ENCODE results near the gene CDH13.

DNA sequence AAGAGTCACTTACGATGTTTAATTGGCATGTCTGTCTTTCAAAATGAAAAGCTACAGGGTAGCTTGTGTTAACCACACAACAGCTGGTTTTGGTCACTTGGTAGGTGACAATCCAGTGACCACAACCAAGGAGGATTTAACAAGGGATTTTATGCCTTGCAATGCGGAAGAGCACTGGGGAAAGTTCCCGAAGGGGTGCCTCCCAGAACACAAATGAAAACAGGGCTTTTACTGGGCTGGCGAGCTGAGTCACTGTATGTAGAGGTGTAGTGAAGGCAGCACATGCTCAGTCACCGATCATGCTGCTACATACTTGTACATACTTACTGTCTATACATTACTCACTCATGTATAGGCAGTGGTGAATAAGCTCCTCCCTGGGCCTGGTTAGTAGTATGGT lies 483.5 kb downstream of the CDH13 start:
- no peak for TF ChIP-seq POLR2A (IDR thresholded peaks at IDR 0.05; ENCODE audit: low read depth, low read length)
- TF ChIP-seq, protein P1, sequence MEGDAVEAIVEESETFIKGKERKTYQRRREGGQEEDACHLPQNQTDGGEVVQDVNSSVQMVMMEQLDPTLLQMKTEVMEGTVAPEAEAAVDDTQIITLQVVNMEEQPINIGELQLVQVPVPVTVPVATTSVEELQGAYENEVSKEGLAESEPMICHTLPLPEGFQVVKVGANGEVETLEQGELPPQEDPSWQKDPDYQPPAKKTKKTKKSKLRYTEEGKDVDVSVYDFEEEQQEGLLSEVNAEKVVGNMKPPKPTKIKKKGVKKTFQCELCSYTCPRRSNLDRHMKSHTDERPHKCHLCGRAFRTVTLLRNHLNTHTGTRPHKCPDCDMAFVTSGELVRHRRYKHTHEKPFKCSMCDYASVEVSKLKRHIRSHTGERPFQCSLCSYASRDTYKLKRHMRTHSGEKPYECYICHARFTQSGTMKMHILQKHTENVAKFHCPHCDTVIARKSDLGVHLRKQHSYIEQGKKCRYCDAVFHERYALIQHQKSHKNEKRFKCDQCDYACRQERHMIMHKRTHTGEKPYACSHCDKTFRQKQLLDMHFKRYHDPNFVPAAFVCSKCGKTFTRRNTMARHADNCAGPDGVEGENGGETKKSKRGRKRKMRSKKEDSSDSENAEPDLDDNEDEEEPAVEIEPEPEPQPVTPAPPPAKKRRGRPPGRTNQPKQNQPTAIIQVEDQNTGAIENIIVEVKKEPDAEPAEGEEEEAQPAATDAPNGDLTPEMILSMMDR (IDR thresholded peaks at IDR 0.05; ENCODE audit: extremely low read depth in 1 of 2, insufficient read depth in 1 of 2, low read depth in 1 of 2, low read length in 2 of 2) = no peak
- TF ChIP-seq EZH2 (IDR thresholded peaks at IDR 0.05; ENCODE audit: borderline replicate concordance, low read depth, low read length, severe bottlenecking) = no peak
- TF ChIP-seq, protein P2, sequence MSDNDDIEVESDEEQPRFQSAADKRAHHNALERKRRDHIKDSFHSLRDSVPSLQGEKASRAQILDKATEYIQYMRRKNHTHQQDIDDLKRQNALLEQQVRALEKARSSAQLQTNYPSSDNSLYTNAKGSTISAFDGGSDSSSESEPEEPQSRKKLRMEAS (IDR thresholded peaks at IDR 0.05; ENCODE audit: insufficient read depth, insufficient read length) = no peak

All from endothelial cell of umbilical vein (primary cell).